Neutrophil (primary cell): ENCODE results near the gene TMC2.

Source experiments
- H3K27ac ChIP-seq: fragments of 200-600 bp; sonication (generic); 2 replicates; pipeline ENCODE4 v1.5.1; 2016; ENCODE audit warnings: mild to moderate bottlenecking, moderate library complexity
- H3K27me3 ChIP-seq: fragments of 200-600 bp; sonication (generic); 2 replicates; pipeline ENCODE4 v1.6.0; 2016; ENCODE audit warnings: mild to moderate bottlenecking
- H3K36me3 ChIP-seq: fragments of 200-600 bp; sonication (generic); 2 replicates; pipeline ENCODE4 v1.5.1; 2017
- H3K4me1 ChIP-seq, 2 experiments: fragments of 200-600 bp in 1 of 2; sonication (generic) in 1 of 2; 1 replicate in 1 of 2; 2 replicates in 1 of 2; pipeline versions ENCODE4 v1.5.1 to v1.6.1; 2013 to 2016; ENCODE audit warnings: low read depth in 1 of 2, low read length in 1 of 2, mild to moderate bottlenecking in 1 of 2, moderate library complexity in 1 of 2; ENCODE audit not compliant: control insufficient read depth in 1 of 2, insufficient read depth in 1 of 2
- H3K4me3 ChIP-seq, 2 experiments: fragments of 200-600 bp in 1 of 2; sonication (generic) in 1 of 2; 1 replicate in 1 of 2; 2 replicates in 1 of 2; pipeline ENCODE4 v1.5.1; 2013 to 2016; ENCODE audit warnings: low read depth in 1 of 2, low read length in 1 of 2, mild to moderate bottlenecking in 1 of 2, moderate library complexity in 1 of 2
- H3K9me3 ChIP-seq: fragments of 200-600 bp; sonication (generic); 2 replicates; pipeline ENCODE4 v1.5.1; 2016
- TF ChIP-seq, protein P1 (sequence below): fragments of 200-600 bp; sonication (generic); IDR thresholded peaks from 2 replicates; pipeline ENCODE4 v1.5.1; 2016; ENCODE audit warnings: antibody characterized with exemption

The TMC2 gene

DNA sequence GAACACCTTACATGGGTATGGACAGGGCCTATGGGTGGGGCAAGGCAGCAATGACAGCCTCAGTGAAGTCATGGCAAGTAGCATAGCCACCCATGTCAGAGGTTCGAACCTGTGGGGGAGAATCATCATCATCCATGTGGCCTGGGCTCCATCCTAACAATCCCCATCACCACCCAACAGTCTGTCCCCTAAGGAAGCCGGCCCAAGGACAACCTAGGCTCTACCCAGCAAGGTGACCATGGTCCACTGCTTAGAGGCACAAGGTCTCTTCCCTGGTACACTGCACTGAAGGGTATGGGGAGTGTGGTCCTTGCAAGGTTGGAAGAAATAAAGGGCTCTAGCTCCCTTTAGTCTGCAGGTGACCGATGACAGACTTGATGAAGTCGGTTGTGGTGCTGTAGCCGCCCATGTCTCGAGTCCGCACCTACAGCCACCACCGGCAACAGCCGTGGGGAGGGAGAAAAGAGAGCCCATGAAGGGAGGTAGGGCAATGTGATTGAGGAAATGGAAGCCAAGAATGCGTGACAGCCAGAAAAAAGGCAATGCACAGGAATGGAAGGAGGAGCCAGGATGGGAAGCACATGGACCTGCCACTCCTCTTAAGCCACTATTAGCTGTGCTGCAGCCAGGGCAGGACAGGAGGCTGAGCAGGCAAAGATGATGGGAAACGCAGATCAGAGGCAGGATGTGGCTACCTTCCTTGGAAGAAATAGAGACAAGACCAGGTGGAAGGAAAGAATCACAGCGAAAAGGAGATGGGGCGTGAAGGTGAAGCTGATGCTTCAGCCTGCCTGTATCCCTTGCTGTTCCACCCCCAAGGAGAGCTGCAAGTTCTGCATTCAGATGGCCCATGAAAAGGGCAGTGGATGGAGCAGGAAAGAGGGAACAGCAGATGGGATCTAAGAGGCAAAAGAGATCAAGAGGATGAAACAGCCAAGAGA lies 122.3 kb downstream of the TMC2 start:
- Histone ChIP-seq H3K27ac (no peak overlapping the region), H3K4me3 (no peak overlapping the region), H3K27me3 (no peaks in the 10 kb centered on the region), H3K9me3 (no peaks in the 10 kb centered on the region), H3K36me3 (peaks cover 60% of the 10 kb centered on the region), H3K4me1 (peaks cover 6 to 9% of the 10 kb centered on the region in 2 experiments)
- TF ChIP-seq, protein P1, sequence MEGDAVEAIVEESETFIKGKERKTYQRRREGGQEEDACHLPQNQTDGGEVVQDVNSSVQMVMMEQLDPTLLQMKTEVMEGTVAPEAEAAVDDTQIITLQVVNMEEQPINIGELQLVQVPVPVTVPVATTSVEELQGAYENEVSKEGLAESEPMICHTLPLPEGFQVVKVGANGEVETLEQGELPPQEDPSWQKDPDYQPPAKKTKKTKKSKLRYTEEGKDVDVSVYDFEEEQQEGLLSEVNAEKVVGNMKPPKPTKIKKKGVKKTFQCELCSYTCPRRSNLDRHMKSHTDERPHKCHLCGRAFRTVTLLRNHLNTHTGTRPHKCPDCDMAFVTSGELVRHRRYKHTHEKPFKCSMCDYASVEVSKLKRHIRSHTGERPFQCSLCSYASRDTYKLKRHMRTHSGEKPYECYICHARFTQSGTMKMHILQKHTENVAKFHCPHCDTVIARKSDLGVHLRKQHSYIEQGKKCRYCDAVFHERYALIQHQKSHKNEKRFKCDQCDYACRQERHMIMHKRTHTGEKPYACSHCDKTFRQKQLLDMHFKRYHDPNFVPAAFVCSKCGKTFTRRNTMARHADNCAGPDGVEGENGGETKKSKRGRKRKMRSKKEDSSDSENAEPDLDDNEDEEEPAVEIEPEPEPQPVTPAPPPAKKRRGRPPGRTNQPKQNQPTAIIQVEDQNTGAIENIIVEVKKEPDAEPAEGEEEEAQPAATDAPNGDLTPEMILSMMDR, result no peak

DNA sequence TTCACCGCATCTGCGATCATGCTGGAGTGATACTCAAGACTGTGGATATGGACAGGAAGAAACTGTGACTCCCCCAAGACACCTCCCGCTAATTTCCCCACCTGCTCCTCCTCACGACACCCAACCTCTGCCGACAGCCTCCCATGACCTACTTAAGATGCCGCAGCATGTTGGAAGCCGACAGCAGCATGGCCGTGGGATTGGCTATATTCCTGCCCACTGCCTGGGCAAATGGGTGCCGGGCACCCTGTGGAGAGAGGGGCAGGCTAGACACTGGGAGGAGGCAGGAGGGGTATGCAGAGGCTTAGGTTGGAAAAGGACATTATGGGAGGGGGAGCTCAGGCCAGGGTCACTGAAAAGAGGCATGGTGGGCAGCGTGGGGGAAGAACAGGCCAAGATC lies 123.2 kb downstream of the TMC2 start:
- TF ChIP-seq, protein P1, result no peak
- H3K27me3 ChIP-seq, result no peaks in the 10 kb centered on the region
- H3K4me3 ChIP-seq, result no peak overlapping the region
- H3K4me1 ChIP-seq, result peaks cover 8 to 9% of the 10 kb centered on the region in 2 experiments
- H3K9me3 ChIP-seq, result no peaks in the 10 kb centered on the region
- peaks cover 60% of the 10 kb centered on the region for H3K36me3 ChIP-seq
- H3K27ac ChIP-seq, result no peak overlapping the region

DNA sequence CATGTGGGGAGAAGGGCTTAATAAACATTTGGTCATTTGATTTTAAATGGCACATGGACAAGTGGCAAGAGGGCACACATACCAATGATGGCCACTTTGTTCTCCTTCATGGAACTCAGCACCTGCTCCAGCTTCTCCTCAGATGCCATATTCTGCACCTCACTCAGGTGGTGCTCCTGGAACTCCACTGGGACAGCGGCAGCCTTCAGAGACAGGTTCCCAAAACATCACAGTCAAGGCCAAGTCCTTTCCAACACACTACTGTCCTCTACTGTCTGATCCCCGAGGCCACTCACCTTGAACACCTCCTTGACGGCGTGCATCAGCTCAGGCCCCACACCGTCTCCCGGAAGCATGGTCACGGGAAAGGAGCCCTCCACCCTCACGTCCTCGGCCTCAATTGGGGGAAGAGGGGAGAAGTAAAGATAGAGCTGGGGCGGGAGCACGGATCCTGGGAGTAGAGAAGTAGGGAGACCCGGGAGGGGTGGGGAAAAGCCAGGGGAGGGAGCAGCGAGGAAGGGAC lies 127.1 kb downstream of the TMC2 start:
- Histone ChIP-seq H3K27ac (peak overlapping the region; percentile 91), H3K4me3 (peak overlapping the region; percentile 77 to 80), H3K4me1 (peaks cover 10 to 11% of the 10 kb centered on the region in 2 experiments), H3K27me3 (peaks cover 15% of the 10 kb centered on the region), H3K9me3 (no peaks in the 10 kb centered on the region), H3K36me3 (peaks cover 30% of the 10 kb centered on the region)
- TF ChIP-seq, protein P1, result no peak

DNA sequence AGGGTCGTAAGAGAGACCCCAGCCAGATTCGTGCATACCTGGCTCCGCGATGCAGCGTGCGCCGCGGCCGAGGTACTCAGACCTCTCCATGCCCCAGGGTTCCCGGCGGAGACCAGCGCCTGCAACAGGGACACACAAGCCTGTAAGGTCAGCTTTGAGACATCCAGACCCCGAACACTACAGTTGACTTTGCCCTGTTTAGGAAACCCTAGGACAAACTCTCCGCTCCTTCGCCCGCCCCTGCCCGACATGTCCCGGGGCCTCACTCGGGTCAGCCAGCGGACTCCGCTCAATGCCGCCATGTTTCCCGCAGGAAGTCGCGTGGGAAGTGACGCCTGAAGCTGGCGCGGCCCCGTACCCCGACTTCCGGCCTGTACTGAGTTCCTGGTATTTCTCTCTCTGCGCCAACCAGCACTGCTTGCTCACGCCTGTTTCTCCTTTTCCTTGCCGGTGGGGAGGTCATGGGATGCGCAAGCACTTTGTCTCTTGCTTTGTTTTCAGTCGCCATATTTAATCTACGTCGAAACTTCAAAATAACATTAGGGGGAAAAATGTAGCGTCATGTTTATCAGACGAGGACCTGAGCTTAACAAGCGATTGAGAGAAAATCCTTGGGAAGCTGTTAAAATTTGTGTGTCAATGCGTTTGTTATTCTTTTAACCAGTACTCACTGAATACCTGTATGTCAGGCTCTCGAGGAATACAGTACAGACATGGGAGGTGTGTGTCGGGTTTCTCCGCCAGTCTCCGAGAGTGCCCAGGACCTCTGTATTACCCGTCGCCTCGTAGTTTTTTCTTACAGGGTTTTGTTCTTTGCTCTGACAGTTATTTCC lies 127.7 kb downstream of the TMC2 start, which contains the start of gene IDH3B:
Gene IDH3B (minus strand): TSS at position 330 of the 833 bp plus-strand sequence. CDS start 28 bp downstream, at position 302.
- no peaks in the 10 kb centered on the region for H3K9me3 ChIP-seq
- H3K27me3 ChIP-seq, result peaks cover 22% of the 10 kb centered on the region
- peaks cover 24% of the 10 kb centered on the region for H3K36me3 ChIP-seq
- TF ChIP-seq, protein P1, result peak; percentile 14
- H3K4me1 ChIP-seq, result peaks cover 10 to 11% of the 10 kb centered on the region in 2 experiments
- H3K4me3 ChIP-seq, result peak within 1 kb of the TSS; percentile 77 to 80
- H3K27ac ChIP-seq, result peak within 1 kb of the TSS; percentile 91

DNA sequence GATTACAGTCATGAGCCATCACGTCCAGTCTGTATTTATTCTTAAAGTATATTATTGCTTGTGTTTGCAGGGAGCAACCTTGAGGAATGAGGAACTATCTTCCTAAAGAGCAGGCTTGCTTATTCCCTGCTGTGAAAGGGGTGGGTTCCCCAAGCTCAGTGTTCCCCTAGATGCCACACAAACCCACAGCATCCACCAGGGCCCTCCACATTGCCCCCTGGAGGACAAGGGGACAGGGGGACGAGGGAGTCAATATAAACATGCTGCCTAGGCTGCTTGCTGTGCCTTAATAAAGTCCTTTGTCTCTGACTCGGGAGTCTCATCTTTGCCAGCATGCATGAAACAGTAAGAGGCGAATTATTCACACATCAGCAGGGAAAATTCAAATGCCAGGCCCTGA lies 135.6 kb downstream of the TMC2 start:
- TF ChIP-seq, protein P1, result no peak
- H3K4me1 ChIP-seq, result no peaks in the 10 kb centered on the region
- H3K4me3 ChIP-seq, result no peak overlapping the region
- H3K9me3 ChIP-seq, result no peaks in the 10 kb centered on the region
- H3K36me3 ChIP-seq, result no peaks in the 10 kb centered on the region
- no peak overlapping the region for H3K27ac ChIP-seq
- peaks cover 36% of the 10 kb centered on the region for H3K27me3 ChIP-seq
